ENCODE data around the gene EMP3.

The EMP3 gene

DNA sequence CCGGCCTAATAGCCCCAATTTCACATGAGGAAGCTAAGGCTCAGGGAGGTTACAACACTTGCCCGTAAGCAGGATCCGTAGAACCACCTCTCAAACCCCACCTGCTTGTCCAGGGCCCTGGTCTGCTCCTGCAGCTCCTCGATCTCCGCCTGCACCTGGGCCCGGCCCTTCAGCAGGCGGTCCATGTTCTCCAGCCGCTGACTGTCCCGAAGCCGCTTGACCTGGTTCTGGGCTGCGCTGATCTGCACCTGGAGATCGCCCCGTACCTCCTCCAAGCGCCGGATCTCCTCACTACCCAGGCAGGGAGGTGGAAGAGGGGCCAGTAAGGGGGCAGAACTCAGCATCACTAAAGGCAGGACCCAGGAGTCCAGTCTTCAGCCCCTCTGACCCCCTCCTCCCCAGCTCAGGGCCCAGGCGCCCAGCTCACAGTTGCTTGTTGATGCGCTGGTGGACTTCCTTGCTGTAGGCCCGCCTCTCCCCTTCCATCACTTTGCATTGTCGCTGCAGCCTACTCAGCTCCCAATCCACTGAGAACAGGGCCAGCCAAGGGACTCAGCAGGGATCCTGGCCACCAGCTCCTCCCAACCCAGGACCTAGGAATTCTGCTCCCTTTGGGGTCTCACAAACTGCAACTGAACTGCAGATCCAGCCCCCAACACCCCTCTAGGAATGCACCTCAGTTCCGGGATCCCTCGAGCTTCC lies 6.9 kb upstream of the EMP3 start:
- no peak for DNase-seq

DNA sequence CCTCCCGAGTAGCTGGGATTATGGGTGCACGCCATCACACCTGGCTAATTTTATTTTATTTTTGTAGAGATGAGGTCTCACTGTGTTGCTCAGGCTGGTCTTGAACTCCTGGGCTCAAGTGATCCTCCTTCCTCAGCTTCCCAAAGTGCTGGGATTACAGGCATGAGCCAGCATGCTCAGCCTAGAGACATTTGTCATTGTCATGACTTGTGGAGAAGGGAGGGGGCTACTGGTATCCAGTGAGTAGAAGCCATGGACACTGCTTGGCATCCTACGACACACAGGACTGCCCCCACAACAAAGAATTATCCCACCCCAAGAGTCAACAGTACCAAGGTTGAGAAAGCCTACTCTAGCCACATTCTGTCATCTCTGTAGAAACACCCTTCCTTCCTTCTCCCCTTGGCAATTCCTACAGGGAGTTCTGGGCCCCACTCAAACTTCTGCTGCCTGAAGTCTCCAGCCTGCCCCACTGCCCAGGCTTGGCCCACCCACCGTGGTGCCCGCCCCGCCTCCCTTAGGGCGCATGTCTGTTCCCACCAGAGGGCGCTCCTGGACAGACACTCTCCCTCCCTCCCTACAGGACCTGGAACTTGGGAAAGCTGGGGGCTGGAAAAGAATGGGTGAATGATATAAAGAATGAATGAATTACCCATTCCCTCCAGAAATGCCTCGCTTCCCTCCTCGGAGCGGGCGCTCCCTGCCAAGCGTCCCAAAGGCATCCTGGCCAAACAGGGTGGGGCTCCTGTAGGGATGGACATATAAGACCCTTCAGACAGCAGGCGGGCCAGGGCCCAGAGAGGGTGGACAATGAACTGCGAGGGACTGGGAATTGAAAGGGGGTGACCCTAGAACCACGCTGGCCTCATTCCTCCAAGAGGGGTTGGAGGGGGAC lies 5.5 kb upstream of the EMP3 start:
- peak; percentile 28 for DNase-seq

DNA sequence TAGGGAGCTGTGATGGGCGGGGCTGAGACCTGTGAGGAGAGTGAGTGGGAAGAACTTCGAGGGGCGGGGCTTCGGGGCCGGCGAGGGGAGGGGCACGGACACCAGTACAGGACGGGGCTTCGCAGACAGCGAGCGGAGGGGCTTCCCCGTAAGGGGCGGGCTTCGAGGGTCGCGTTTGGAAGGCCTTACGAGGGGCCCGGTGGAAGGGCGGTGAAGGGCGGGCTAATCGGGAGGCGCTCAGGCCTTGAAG lies 4.1 kb upstream of the EMP3 start:
- DNase-seq = peak; percentile 80

DNA sequence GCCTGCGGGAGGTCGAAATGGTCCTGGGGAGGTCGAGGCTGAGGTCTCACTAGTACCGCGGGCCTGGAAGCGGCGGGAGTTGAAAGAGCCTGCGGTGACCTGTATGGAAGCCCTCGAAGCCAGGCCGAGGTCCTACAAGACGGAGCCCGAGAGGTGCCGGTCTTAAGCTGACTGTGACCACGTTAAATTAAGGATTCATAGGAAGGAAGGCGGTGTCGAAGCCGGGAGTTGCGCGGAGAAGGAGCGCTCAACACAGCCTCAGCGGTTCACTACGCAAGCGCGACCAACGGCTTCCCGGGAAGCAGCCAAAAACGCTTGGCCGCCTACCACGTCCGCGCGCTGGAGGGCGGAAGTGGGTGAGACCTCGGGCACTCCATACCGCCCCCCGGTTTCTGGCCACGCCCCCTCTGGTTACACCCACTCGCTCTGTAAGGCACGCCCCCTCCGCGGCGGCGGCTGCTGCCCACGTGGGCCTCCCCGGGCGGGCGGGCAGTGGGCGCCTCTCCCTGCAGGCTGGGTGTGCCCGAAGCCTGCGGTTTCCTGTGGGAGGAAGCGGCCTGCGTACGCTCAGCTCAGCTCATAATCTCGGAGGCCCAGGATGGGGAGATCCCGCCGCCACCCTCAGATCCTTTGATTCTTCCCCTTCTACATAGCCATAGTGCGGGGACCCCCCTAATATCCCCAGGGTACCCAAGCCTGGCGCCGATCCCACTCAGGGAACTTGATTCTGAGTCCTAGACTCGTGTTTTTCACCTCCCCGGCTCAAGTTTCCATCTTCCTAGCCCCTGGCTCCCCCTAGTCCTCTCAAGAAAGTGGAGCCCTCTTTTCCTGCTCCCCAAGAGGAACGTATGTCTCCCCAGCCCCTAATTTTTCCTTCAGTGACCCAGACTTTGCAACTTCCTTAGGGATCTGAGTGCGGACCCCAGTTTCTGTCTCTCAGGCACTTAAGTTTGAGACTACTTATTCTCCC lies 3.4 kb upstream of the EMP3 start:
- peak; percentile 90 for DNase-seq

DNA sequence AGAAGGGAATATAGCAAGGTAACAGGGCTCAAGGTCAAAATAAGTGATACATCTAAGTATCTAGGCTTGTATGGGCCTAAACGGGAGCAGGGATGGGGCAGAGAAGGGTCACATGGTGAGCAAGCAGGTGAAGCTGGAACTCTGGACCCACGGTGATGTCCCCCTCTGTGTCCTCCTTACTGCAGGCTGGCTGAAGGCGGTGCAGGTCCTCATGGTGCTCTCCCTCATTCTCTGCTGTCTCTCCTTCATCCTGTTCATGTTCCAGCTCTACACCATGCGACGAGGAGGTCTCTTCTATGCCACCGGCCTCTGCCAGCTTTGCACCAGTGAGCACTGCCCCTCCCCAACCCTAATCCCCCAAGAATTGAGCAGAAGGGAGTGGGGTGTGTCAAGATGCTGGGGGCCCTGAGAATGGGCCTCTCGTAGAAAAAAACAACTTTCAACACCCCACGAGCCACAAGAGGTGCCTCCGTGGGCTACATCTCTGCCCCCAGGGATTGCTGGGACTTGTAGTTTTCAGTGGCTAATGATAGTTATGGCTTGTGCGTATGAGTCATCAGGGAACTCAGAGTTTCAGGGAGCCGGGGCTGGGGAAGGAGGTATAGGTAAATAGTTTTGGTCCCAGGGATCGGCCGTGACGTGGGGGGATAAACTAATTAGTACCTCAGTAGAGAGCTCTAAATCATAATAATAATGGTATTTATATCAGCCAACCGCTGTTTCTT lies 4.0 kb downstream of the EMP3 start:
- peak; percentile 20 for DNase-seq

DNA sequence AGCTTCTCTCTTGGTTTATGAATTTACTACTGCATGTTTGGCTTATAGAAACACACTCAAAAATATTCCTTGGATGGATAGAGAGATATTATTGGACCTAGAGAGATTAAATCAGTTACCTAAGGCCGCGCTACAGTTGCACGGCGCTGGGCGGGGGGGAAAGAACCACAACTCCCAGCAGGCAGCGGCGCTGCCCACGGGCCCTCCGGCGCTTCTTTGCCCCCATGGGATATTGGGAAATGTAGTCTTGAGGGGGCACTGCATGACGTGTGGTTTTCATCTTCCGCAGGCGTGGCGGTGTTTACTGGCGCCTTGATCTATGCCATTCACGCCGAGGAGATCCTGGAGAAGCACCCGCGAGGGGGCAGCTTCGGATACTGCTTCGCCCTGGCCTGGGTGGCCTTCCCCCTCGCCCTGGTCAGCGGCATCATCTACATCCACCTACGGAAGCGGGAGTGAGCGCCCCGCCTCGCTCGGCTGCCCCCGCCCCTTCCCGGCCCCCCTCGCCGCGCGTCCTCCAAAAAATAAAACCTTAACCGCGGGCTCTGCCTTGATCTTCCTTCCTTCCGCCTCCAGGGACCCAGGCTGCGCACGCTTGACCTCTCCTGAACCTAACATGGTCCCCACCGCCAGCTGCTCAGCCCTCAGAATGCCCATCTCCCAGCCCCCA lies 4.8 kb downstream of the EMP3 start:
- DNase-seq = peak; percentile 44

DNA sequence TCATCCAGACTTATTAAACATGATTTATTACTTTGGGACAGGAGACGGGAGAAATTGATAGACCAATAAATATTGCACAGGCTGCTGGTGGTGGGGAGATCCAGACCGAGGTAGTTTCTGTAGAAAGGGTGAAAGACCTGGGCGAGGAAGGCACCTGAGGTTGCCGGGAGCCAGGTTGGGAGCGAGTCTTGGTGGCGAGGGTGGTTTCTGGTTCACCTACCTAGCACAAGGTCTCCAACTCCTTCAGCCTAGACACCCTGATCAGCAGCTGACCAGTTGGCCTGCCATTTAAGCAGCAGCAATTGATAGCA lies 7.0 kb downstream of the EMP3 start:
- DNase-seq = no peak

DNA sequence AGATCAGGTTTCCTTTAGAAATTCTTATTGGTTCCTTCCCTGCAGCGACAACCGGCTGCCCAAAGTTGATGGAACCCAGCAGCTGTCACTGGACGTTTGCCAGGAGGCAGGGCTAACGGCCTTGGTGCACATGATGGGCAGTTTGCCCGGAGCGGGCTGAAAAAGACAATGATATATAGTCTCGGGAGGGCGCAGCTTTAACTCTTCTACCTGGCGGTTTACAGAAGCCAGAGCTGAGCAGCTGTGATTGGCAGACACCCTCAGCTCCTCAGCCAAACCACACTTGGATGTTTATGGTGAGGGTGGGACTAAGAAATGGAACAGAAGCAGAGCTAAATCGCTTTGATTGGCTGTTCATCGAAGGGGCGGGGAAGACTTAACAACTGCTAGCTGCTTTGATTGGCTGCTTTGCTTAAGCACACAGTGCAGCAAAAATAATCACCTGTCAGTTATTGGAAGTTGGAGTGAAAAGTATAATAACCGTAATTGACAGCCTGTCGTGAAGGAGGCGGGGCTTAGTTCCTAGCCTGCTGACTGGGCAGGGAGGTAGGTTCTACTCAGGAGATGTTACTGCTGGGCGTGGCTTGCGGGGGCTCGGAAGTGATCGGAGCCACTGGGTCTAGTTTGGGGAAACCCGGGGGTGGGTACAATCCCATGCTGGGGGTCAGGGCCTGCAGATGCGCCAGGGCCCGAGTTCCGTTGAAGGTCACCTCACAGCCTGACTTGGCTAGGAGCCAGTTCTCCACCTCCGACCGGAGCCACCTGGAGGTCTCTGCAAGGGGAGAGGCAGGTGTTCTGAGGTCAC lies 7.5 kb downstream of the EMP3 start:
- DNase-seq = peak; percentile 98

DNA sequence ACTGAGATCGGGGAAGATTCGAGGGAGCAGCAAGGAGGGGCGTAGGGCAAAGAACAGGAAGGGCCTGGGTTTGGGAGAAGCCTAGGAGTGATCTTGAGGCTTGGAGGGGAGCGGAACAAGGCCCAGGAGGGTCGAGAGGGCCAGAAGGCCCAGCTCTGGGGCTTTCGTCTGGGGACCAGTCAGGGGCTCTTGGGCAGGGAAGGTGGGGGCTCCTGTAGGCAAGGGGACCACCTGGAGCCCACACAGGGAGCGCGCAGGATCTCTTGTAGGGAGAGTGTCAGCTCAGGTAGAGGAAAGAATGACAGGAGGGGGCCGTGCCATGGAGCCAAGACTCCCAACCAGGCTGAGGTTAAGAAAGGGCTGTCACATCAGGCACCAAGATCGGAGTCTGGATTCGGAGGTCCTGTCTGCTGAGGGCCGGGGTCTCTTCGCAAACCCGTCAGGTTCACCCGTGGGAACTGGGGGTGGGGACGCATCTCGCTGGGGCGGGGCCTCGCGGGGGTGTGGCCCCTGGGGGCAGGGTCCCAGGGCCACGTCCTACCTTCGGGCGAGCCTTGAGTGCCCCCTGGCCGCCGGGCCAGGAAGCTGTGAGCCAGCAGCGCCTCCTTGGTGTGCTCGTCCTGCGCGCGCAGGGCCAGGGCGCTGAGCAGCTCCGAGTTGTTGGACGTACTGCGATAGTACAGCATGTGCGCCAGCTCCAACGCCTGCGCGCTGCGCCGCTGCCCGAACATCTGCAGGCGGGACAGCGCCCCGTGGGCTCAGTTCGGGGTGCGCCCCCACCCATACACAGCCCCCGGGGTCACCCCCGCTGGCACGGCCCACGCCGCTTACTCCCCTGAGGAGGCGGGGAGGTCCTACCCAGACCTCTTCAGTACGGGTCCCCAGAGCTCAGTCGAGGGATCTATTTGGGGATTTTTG lies 8.4 kb downstream of the EMP3 start:
- peak; percentile 76 for DNase-seq

DNA sequence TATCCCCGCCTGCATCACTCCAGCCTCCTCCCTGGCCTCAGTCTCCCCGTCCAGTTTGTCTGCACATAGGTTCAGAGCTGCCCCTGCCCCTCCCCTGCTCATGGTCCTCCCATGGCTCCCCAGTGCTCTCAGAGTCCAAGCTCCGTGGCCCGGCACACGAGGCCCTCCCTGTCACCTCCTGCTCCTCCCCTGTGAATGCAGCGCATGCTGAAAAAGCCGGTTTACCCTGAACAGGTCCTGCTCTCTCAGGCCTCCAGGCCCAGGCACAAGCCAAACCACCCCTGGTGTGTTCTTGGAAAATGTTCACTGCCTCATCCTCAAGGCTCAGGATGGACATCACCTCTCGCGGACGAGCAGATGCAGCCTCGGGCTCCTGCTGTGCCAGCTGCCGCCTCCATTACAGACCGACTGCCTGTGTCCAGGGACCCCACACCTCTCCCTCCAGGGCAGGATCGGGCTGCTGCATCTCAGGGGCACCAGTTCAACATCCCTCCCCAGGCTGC lies 13.0 kb downstream of the EMP3 start:
- no peak for DNase-seq

DNA sequence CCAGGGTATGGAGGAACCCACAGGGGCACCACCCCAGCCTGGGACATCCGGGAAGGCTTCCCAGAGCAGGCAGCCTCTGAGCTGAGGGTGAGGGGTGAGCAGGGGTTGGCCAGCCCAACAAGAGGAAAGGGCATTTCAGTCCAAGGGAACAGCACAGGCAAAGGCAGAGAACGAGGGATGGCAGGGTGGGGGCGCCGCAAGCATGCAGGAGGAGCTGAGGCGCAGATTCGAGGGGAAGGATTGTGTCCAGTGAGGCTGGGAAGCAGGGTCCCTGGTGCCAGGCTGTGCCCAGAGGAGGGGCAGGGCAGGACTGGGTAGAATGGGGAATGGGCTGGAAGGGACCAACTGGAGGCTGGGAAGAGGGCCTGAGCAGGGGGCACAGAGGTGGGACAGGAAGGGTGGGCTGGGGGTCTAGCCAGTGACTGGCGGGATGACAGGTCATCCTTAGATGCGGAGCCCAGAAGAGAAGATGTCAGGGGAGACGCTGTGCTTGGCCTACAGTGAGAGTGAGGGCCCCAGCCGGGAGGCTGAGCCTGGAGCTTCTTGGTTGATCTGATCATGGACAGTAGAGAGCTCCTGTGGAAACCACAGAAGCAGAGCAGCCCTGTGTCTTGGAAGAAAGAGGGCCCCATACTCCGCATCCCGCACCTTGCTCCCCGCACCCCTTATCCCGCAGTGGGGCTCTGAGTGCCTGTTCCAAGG lies 13.6 kb downstream of the EMP3 start:
- DNase-seq = no peak

DNA sequence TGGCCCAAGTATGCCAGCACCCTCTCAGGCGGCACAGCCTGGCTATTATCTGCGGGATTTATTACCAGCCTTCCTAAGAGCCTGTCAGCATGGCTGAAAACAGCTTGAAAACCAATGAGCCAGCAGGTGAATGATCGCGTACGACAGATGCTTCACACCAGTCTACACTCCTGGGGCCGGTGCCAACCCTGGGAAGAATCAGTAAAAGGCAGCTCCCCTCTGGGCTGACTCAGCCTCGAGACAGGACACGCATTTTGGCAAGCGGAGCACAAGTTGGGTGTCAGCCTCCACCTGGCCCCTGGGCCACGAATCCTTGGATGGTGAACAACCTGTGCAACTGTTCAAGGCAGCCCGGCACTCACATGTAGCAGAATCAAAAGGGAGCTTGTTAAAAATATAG lies 15.6 kb downstream of the EMP3 start:
- DNase-seq = no peak

DNA sequence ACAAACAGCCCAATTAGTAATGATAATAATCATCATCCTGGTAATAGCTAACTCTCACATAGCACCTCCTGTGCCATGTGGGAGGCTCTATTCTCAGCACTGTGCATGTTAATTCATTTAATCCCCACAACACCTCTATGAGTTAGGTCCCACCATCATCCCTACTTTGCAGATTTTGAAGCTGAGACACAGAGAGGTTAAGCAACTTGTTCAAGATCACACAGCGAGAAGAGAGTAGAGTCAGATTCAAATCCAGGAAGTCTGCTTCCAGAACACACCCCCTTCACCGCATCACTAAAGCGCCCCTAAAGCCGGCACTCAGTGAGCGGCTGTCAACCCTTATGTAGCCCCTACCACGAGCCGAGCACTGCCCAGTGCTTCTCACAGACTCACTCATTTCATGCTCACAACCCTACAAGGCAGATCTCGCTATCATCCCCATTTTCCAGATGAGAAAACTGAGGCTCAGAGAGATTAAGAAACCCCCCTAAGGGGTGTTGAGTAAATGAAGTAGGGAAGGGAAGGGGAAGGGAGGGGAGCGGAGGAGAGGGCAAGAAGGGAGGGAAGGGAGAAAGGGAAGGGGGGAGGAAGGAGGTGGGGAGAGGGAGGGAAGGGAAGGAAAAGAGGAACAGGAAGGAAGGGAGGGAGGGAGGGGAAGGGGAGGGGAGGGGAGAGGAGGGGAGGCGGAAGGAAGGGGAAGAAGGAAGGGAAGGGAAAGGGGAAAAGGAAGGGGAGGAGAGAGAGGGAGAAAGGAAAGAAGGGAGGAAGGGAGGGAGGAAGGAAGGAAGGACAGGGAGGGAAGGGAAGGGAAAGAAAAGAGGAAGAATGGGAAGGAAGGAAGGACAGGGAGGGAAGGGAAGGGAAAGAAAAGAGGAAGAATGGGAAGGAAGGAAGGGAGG lies 16.4 kb downstream of the EMP3 start:
- no peak for DNase-seq

DNA sequence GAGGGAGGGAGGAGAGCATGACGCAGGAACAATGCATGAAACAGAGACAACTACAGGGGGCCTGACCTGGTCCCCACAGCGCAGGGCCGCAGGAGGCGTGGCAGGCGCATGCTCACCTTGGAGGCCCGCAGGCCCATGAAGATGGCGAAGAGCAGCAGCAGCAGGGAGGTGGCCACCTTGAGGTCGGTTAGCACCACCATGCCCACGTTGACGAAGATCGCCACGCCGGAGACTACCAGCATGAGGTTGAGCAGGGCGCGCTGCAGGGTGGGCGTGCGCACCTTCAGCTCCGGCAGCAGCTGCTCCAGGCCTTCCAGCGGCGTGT lies 17.0 kb downstream of the EMP3 start:
- no peak for DNase-seq

DNA sequence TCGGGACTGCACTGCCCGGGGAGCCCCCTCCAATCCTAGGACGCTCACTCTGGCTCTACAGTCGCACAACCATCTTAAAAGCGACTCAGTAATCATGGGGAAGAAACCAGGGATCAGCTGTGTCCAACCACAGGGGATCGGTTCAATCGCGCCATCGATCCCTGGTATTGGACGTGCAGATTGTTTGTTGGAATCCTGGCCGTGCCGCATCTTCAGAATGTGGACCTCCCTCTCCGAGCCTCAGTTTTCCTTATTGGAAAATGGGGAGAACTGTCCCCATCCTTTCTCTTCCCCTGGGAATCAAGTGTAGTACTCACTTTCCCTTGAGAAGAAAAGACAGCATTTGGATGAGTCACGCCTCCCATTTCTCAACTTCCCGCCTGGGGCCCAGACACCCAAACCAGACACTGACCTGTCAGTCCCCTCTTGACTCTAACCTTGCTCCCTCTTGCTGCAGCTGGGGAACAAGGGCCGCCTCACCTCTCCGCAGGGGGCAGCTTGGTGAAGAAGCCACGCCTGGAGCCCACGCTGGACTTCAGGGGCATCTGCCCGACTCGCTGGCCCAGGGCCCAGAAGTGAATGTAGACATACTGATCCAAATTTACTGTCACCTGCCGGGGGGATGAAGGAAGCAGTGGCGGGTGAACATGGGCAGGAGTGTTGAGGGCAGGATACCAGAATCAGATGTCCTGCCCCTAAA lies 17.6 kb downstream of the EMP3 start:
- DNase-seq = no peak

DNA sequence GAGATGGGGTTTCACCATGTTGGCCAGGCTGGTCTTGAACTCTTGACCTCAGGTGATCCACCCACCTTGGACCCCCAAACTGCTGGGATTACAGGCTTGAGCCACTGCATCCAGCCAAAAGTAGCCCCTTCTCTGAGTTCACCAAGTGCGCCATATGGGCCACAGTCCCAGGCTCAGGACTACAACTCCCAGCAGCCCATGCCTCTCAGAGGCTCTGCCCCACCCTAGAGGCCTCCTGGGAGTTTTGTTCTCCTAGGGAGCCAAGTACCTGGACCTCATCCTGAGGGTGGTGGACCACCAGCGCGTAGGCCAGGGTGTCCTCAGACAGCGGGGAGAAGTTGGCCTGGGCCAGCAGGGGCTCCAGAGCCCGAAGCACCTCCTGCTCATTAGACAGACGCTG lies 19.5 kb downstream of the EMP3 start:
- no peak for DNase-seq

DNA sequence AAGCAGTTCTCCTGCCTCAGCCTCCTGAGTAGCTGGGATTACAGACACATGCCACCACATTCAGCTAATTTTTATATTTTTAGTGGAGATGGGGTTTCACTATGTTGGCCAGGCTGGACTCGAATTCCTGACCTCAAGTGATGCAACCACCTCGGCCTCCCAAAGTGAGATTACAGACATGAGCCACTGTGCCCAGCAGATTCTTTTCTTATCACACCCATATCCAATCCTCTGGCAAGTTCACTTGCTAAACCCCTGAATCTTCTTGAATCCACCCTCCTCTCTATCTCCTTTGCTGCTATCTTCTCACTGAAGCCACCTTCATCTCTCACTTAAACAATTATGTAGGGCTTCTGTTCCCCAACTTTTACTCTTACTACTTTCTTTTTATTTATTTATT lies 20.8 kb downstream of the EMP3 start:
- no peak for DNase-seq

DNA sequence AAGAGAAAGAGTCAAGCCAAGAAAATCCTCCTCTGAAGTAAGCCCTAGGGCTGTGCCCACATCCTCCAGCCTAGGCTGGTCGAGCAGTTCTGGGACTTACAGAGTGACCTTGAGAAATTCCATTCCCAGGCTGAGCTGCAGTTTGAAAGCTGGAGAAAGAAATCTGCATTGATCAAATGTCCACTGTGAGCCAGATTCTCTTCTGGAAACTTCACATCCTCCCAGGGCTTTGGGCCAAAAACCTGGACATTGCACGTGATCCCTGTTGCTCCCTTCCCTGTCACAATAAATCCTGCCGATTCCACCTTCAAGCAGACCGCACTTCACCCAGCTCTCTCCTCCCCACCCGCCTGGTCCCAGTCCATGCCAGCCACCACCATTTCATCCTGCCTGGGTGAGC lies 22.7 kb downstream of the EMP3 start:
- DNase-seq = no peak
